NCI-H2171 treated with DMSO at 0.1 percent for 48 hours (cell line): ENCODE data around the gene CST9L.
"Not testable (repeated sequence)": the region's sequence is repeated elsewhere in the genome, so short reads cannot be mapped to it uniquely, and the experiment has no call there.

Experiments
- DNase-seq: peaks from one replicate; lab custom pipeline; 2025; lab: John Stamatoyannopoulos, UW

CST9L gene

DNA sequence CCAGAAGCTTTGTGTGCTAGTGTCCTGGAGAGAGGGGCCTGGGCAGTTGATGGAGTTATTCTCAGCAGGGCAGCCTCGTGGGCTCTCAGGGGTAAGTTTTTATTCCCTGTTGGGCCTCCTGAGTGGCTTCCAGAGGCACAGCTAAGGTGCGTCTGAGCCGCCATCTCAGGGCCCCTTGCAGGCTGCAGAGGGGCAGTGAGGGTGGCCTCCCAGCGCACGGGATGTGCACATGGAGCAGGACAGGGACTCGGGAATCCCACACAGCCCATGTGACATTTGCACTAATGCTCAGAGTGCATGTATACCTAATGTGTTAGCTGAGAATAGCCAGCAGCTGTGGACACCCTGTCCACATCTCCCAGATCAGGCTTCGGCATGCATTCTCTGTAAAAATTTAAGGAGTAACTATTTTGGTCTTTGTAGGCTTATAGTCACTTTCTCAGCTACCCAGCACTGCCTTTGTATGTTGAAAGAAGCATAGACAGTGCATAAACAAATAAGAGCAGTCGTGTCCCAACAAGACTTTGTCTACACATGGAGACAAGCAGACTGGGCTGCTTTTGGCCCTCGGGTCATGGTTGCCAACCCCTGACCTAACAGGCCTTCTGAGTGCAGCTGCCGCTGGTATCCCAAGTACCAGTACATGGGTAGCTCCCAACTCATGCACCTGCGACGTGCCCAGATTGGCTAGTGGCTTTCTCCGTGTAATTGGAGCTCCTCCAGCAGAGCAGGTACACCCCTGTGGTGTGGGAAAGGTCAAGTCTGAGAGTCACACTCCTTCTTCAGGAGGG lies 18.6 kb upstream of the CST9L start:
- no peak for DNase-seq

DNA sequence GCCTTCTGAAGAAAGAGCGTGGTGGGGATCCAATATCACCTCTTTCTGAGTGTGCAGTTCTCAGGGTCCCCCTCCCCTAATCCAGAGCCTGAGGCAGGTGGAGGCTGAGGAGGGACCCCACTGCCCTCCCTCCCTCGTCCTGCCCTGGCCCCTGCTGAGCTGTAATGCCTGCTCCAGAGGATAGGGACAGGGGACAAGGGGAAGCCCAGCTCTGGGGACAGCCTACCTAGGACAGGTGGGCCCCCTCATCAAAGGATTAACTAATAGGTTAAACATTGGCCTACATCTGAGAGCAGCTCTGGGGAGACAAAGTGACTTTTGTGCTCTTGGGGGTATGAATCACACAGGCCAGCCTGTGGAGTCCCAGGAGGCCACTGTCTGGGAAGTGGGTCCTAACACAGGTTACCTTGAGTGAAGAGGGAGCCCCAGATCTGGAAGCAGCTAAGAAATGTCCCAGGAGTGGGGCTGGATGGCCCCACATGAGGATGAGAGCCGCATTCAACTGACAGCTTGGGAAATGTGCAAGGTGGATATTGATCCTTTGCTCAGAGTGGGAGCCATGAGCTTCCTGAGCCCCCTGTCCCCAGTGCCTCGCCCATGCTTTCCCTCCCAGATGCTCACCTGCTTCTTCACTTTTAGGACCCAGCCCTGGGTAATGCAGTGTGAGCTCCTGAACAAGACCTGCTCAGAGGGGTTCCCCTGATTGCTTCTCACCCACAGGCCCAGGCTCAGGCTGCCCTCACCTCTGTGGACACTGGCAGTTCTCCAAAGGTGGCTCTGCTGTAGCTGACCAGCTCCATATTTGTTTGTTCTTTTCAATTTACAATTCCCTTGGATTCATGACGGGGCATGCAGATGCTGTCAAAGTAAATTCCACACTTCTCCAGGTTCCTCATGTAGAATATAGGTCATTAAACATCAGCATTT lies 17.8 kb upstream of the CST9L start:
- DNase-seq, result no peak

DNA sequence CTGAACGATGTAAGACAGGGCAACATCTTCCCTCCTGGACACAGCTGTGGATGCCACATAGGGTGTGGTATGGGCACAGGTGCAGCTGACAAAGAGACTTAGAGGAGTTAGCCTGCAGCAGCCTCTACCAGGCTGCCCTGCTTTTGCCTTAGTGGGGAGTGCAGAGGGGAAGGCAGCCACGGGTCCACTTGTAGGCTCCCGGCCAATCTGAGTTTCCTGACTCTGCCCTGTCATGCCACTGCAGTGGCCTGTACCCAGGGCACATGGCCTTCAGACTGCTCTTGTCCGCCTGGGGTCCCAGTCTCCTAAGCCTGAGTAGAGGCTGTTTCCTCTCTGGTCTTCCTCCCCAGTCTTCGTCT lies 17.1 kb upstream of the CST9L start:
- no peak for DNase-seq

DNA sequence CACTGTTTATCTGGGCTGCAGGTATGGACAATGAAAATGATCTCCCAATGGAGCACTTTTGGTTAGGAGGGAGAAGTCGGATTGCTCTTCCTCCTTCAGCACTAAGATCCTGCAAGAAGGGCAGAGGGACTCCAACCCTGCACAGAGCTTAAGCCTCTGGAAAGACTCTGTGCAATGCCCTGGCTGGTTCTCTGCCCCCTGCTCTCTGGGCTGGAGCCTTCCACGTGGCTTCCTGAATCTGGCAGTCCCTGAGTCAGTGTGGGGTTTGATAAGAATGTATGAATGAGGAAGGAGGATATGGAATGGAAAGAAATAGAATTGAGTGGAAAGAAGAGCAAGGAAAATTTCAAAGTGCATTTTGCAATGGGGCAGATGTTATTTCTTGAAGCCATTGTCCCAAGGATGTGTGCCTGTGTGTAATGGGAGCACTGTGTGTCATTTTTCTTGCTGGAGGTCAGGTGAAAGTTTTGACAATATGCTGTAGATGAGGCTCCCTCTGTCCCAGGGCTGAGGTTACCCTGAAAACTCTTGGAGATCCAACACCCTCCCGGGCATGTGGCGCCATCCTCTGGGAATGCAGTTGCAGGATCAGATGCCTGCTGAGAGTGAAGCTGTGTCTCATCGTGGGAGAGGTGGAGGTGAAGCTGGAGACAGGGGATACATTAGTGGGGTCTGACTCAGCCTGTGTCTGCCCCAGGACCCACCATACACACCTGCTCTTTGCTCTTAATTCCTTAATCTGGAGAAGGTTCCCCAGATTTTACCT lies 16.3 kb upstream of the CST9L start:
- no peak for DNase-seq

DNA sequence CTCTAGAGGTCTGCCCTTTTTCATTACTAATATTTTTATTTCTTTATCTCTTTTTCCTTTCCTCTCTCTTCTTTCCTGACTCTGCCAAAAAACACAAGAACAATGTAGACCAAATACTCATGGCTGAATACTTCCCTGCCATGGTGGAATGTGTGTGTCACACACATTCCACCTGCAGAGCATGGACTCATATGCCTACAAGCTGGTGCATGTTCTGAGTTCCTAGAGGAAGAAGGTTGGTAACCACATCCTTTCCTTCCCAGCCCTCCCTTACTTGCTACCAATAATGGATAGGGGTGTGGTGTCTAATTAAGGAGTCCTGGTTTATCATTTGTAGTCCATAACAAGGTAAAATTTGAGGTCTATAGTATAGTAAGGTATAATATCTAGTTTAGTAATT lies 15.2 kb upstream of the CST9L start:
- DNase-seq, result no peak

DNA sequence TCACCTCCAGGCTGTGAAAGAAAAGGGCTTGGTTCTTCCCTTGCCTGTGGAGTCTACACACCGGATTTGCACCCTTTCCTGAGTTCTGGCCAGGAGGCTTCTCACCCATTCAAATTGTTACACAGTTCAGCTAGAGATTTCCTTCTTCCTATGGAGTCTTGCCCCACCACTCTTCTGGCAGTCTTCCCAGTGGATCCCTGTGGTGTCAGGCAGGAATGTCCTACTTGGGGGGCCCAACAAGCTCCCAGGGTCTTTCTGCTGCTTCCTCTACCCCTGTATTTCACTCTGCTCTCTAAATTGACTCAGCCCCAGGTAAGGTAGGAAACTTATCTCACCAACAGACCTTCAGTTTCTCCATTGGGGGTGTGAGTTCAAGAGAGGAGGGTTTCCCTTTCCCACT lies 14.0 kb upstream of the CST9L start:
- DNase-seq, result no peak

DNA sequence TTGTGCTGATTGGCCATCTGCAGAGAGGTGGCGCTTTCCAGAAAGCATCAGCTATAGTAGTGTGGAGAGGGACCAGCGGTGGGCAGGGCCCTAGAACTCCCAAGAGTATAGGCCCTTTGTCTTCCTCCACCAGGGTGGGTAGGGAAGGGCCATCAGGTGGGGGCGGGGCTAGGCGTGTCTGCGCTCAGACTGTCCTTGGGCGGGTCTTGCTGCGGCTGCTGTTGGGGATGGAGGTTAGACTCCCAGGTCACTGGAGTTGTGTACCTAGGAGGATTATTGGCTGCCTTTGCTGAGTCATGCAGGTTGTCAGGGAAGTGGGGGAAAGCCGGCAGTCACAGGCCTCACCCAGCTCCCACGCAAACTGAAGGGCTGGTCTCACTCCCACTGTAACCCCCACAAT lies 13.5 kb upstream of the CST9L start:
- DNase-seq, result not testable (repeated sequence)

DNA sequence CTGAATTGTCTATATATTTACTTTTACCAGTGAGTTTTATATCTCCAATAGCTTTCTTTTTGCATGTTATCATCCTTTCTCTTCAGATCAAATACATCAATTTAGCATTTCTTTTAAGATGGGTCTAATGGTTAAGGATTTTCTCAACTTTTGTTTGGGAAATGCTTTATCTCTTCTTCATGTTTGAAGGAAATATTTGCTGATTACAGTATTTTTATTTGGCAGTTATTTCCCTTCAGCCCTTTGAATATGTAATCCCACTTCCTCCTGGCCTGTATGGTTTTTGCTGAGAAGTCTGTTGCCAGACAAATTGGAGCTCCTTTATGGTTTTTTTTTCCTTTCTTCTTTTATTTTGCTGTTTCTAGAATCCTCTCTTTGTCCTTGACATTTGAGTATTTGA lies 6.7 kb upstream of the CST9L start:
- DNase-seq, result no peak

DNA sequence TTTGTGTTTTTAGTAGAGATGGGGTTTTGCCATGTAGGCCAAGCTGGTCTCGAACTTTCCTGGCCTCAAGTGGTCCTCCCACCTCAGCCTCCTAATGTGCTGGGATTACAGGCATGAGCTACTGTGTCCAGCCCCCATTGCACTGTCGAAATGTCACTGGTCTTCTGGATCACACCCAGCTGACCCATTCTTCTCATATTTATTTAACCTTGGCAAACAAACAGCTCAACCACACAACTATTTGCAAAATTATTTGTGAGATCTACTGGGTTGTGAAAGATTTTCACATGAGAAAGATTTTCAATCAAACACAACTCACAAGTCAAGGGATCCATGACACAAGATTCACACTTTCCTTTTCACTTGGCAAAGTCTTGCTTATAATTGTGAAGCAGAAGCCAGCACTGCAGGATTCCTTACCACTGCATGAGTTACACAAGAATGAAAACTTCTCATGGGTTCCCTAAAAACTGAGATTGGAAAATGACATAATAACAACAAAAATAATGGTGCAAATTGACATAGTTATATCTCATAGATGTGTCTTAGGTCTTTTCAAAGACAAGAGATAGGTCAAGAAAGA lies 2.0 kb upstream of the CST9L start:
- no peak for DNase-seq

DNA sequence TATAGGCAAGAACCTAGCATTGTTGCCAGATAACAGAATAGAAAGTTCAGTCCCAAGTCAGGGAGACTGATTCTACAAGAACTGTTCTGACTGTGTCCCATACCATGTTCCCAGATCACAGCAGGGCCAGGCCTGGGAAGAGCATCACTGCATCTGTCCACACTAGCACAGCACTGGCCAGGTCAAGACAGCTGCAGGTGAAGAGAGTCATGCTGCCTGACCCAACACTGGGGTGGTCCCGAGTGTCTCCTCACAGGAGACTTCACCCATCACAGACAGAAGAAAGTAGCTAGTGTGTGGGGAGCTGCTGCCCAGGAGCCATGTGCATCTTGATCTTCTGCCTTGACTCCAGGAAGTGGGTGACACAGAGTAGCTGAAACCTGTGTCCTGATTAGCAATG lies 1.3 kb upstream of the CST9L start:
- DNase-seq, result no peak

DNA sequence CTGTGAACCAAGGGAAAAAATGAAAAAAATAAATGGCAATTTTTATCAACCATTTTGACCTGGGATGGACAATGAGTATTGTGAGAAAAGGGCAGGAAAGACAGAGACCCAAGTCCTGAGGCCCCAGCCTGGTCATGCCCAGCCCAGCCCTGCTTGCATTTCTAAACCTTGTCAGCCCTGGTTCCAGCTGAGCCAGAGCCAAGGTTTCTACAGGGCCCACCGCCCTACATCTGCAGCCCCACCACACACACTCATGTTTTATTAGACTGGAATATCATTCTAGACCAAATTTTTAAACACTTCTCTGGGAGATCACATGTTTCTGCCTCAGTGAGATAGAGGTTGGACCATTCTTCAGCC lies 667 bp upstream of the CST9L start:
- no peak for DNase-seq

DNA sequence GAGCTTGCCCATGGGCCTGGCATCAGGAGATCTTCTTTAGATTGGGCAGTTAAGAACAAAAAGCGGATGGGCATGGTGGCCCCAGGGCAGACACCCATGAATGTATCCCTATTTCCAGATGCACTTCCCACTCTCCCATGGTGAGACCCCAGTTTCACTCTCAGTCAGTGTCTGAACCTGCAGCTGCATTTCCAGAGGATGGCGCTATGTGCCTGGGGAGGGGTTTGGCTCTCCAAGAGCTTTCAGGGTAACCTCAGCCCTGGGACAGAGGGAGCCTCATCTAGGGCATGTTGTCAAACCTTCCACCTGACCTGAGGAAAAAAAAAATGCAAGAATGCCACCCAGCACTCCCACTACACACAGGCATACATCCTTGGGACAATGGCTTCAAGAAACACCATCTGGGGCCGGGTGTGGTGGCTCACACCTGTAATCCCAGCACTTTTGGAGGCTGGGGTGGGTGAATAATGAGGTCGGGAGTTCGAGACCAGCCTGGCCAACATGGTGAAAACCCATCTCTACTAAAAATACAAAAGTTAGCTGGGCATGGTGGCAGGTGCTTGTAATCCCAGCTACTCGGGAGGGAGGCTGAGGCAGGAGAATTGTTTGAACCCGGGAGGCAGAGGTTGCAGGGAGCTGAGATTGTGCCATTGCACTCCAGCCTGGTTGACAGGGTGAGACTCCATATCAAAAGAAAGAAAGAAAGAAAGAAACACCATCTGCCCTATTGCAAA lies 1.9 kb downstream of the CST9L start:
- no peak for DNase-seq

DNA sequence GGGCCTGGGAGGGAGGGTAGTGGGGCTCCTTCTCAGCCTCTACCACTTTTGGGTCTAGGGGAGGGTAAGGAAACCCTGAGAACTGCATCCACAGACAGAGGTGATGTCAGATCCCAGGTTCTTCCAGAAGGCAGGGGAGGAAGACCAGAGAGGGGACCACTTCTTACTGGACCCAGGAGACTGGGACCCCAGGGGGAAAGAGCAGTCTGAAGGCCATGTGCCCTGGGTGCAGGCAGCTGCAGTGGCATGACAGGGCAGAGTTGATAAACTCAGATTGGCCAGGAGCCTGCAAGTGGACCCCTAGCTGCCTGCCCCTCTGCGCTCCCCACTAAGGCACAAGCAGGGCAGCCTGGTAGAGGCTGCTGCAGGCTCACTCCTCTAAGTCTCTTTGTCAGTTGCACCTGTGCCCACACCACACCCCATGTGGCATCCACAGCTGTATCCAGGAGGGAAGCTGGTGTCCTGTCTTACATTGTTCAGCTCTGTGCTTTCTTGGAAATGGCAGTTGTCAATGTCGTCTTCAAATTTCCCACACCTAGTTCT lies 2.7 kb downstream of the CST9L start:
- no peak for DNase-seq

DNA sequence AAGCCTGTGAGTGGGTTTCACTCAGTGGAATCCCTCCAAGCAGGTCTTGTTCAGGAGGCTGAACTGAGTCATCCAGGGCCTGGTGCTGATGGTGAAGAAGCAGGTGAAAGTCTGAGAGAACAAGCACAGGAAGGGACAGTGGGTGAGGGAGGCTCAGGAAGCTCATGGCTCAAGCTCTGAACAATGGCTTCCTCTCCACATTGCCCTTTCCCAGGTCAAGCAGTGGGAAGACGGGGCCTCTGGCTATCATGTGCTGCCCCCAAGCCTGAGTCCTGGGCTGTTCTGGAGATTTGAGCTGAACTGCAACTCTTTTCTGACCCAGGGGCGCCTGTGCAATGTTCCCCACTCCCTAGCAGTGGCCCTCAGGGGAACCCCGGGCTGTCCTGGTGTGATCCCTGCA lies 3.4 kb downstream of the CST9L start:
- DNase-seq, result no peak

DNA sequence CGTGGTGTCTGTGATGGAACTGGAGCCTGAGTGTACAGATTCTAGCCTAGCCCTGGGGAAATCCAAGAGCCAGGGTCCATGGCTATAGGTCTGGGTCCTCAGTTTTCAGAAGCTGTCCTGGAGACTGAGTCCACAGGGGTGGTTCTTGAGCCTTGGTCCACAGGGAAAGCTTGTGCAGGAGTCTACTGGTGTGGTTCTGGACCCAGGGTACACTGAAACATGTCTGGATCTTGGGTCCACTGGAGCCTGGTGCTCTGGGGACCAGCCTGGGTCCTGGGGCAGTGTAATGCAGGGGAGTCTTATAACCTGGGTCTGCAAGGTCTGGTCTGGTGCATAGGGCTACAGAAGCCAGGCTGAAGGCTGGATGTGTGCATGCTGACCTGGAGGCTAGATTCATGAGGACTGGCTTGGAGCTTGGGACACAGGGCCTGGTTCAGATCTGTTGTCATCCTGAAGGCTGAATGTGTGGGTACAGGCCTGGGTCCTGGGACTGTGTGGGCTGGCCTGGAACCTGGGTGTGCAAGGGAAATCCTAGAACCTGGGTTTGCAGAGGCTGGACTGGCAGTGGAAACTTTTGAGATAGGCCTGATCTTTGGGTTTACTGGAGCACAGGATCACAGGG lies 5.5 kb downstream of the CST9L start:
- no peak for DNase-seq

DNA sequence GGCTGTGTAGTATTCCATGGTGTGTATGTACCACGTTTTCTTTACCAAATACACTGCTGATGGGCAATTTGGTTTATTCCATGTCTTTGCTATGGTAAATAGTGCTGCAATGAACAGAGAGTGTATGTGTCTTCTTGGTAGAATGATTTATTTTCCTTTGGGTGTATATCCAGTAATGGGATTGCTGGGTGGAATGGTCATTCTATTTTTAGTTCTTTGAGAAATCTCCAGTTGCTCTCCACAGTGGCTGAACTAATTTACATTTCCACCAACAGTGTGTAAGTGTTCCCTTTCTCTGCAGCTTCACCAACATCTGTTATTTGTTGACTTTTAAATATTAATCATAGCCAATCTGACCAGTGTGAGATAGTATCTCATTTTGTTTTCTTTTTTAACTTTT lies 13.9 kb downstream of the CST9L start:
- no peak for DNase-seq

DNA sequence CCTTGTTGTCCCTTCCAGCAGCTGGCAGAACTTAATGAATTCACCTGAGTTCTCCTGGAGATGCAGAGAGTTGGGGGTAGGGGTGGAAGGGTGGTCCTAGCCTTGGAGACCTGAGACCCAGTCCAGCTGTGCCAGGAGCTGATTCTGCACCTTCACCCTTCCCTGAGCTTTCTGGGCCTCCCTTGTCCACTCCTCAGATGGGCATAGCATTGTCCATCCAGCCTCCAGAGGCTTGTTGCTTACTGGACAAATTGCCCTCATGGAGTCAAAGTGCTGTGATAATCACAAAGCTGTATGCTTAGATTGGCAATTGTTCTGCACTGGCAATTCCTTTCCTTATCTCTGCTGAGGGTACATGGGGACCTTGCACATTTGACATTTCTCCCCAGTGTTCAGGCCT lies 16.5 kb downstream of the CST9L start:
- DNase-seq, result no peak

DNA sequence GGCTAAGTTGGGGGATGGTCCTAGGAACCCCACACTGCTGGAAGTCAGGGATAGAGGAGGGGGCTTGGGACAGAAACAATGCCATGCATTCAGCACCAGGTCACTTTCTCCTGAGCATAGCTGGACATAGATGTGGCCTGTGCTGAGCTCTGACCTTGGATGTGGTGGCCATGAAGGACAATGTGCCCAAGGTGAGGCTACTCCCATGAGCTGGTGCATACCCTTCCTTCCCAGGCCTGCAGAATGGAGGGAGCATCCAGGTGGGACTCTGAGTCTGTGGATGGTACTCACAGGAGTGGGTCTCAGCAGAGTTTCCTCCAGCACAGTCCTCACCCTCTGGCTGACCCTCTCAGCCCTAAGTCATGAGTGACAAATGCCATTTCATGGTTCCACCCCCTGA lies 16.9 kb downstream of the CST9L start:
- no peak for DNase-seq

DNA sequence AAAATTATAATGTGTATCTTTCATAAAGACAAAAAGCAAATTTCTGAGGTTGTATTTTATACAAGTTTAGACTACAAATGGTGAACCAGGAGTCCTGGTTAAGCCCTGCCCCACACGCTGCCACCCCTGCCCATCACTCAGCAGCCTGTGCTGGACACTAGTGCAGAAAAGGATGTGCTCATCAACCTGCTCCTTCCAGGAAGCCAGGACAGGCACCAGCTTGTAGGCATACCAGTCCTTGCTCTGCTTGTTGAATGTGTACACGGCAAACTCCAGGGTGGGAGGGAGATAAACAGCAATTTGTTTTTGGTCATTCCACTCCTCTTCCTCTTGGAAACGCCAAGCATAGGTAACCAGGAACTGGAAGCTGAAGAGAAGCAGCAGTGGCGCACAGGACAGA lies 18.1 kb downstream of the CST9L start:
- DNase-seq, result no peak

DNA sequence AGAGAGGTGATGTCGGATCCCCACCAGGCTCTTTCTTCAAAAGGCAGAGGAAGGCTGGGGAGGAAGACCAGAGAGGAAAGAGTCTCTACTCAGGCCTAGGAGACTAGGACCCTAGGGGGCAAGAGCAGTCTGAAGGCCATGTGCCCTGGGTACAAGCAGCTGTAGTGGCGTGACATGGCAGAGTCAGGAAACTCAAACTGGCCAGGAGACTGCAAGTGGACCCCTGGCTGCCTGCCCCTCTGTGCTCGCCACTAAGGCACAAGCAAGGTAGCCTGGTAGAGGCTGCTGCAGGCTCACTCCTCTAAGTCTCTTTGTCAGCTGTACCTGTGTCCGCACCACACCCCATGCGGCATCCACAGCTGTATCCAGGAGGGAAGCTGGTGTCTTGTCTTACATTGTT lies 19.9 kb downstream of the CST9L start:
- DNase-seq, result no peak

DNA sequence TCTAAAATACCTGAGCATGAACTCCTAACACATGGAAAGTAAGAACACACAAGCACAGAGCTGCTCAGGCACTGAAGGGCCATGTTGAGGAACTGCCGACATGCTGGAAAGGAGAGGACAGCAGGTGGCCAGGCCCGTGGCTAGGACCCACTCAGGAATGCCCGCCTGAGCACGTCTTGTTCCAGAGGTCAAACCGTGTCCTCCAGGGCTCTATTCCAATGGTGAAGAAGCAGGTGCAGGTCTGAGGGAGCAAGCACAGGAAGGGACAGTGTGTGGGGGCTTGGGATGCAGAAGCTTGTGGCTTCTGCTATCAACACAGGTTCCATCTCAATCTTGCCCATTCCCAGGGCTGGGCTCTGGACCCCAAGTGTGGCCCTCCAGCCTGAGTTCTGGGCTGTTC lies 20.7 kb downstream of the CST9L start:
- no peak for DNase-seq
